CD4-positive, alpha-beta T cell treated with Interleukin-6 for 4 hours (primary cell): ENCODE measurements around the gene CARMIL3.
"Not testable (repeated sequence)": the region's sequence is repeated elsewhere in the genome, so short reads cannot be mapped to it uniquely, and the experiment has no call there.

ENCODE experiments used
- DNase-seq: peaks from one replicate; pipeline ENCODE4 v3.0.0-alpha.2; 2020; ENCODE audit warnings: mixed read lengths

CARMIL3 gene

DNA sequence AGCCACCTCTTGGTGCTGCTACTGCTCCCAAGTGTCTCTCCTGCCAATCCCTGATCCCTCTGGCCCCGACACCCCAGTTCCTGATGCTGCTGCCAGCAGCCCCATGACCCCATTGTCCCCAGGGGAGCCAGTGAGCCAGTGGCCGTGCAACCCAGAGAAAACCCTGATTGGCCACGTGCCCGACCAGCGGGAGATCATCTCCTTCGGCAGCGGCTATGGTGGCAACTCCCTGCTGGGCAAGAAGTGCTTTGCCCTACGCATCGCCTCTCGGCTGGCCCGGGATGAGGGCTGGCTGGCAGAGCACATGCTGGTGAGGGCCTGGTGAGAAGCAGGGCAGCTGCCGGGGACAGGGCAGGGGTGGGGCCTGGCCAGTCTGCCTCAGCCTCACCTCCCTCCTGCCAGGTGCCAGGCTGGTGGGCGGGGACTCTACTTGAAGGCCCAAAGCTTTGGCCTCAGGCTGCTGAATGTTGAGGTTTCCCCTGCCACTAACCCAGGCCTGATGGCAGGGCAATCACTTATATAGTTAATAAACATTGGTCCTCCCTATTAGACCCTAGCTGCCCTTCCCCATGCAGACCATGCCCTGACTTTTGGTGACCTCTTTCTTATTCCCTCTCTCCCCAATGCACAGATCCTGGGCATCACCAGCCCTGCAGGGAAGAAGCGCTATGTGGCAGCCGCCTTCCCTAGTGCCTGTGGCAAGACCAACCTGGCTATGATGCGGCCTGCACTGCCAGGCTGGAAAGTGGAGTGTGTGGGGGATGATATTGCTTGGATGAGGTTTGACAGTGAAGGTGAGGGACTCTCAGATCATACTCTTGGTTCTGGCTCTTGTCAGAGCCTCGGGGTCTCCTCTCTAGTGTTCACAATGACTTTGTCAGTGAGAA, 47.4 kb downstream of the CARMIL3 start:
- no peak for DNase-seq

DNA sequence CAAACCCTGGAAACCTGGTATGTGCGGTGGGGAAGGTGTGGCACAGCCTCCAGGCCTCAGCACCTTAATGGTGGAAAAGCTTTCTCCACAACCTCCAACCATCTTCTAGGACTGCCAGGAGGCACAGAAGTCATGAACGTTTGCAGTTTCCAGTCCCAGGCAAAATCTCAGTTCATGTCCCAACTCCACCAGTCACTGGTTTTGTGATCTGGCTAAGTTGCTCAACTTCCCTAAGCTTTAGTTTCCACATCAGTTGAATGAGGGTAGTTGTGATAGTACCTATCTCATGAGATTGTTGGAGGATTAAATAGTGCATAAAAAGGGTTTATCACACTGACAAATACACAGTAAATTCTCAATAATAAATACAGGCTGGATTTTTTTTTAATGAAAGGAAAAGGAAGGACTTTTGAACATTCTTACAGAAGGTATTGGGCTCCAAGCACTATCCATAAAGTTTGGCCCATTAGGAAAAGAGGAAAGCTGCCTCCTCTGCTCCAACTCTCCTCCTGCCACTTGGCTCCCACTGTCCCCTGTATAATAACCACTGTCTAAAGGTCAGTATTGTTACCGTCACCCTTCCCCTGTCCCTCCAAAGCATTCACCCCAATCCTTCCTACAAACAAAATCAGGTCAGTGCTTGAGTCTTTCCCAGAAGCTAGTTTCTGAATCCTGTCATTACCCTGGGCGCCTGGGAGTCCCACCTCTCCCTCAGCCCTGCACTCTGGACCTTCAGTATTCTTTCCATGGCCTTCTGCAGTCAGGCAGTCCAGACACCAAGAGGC, 48.6 kb downstream of the CARMIL3 start:
- no peak for DNase-seq

DNA sequence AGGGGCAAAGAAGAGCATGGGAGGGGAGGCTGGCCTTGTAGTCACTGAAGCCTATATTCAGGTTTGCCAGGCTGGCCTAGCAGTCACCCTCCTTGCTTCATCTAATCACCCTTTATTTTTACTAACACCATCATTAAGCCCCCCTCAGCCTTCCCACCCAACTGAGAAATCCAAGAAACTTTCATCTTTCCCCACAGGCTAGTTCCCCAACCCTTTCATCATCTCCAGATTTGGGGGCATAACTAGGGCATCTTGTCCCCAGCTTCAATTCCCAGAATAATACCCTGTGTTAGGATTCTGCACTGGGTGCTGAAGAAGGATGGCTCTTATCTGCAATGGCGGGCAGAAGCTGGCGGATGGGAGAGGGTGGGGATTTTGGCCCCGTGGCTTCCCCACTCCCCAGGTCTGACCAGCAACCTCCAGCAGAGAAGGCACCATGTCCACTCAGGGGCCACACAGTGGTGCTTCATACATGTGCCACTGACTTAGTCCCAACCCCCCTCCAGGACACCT, 49.2 kb downstream of the CARMIL3 start:
- no peak for DNase-seq

DNA sequence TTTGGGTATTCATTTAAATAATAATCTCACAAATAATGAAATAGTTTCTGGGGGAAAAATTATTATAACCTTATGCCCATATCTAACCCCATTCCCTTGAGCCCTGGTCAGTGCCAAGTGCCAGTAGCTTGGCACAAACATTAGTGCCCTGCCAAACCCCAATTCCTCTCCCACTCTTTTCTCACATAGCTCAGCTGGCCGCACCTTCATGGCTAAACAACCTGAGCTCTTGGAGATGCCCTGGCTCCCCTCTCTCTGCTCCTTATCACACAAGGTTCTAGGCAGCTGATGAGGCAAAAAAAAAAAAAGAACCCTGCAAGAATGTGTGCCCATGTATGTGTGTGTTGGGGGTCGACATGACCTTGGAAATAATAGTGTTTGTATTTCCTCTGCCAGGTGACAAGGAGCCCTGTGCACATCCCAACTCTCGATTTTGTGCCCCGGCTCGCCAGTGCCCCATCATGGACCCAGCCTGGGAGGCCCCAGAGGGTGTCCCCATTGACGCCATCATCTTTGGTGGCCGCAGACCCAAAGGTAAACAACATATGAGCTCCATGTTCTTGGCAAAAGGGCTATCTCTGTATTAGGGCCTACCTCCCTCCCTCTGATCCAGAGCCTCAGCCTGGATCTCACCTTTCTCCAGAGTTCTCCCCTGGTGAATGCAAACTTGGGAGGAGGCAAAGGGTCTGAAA, 50.7 kb downstream of the CARMIL3 start:
- DNase-seq = no peak

DNA sequence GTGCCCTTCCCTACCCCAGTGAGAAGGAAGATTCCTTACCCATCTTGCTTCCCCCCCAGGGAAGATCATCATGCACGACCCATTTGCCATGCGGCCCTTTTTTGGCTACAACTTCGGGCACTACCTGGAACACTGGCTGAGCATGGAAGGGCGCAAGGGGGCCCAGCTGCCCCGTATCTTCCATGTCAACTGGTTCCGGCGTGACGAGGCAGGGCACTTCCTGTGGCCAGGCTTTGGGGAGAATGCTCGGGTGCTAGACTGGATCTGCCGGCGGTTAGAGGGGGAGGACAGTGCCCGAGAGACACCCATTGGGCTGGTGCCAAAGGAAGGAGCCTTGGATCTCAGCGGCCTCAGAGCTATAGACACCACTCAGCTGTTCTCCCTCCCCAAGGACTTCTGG, 51.6 kb downstream of the CARMIL3 start:
- no peak for DNase-seq

DNA sequence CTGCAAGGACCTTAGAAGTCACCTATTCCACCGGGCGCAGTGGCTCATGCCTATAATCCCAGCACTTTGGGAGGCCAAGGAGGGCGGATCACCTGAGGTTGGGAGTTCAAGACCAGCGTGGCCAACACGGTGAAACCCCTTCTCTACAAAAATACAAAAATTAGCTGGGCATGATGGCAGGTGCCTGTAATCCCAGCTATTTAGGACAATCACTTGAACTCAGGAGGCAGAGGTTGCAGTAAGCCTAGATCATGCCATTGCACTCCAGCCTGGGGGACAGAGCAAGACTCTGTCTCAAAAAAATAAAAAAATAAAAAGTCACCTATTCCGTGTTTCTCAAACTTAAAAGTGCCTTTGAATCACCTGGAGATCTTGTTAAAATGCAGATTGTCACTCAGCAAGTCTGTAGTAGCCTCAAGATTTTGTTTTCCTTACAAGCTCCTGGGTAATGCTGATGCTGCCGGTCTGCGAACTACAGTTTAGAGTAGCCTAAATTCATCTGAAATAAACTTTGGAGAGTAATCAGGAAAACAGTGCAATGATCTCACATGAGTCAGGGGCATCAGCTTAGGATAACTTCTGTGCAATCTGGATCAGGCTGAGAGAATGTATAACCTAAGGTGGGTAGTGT, 53.9 kb downstream of the CARMIL3 start:
- DNase-seq = not testable (repeated sequence)

DNA sequence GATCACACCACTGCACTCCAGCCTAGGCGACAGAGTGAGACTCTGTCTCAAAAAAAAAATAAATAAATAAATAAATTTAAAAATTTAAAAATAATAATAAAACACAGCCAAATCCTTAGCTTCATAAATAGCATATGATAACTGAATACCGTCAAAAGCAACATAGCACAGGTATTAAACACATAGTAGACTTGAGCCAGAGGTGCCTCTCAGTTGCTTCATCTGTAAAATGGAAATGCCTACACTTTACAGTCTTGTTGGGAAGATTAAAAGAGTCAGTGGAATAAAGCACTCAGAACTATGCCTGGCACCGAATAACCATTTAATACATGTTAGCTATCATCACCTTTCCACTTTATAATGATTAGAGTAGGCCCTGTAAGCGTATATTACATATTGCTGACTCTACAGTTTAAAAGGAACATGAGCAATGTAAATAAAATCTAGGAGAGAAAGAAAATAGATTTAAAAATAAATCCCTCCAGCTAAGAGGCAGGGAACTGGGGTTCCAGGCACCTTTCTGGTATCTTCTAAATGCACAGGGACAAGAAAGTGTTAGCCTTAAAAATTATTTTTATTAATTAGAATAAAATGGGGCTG, 55.0 kb downstream of the CARMIL3 start:
- no peak for DNase-seq

DNA sequence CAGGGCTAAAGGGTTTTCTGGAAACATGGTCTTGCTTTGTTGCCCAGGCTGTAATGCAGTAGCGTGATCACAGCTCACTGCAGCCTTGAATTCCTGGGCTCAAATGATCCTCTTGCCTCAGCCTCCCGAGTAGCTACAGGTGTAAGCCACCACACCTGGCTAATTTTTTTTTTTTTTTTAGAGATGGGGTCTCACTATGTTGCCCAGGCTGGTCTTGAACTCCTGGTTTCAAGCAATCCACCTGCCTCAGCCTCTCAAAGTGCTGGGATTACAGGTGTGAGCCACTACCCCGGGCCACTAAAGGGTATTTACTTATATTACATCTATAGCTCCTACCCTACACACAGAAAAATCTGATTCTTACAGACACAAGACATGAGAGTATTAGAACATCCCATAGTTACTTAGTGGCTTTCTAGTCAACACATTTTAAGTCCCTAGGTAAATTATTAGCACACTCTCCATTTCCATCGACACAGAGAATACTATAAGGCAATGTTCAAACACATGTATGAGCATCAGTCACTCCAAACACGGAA, 56.6 kb downstream of the CARMIL3 start:
- no peak for DNase-seq

DNA sequence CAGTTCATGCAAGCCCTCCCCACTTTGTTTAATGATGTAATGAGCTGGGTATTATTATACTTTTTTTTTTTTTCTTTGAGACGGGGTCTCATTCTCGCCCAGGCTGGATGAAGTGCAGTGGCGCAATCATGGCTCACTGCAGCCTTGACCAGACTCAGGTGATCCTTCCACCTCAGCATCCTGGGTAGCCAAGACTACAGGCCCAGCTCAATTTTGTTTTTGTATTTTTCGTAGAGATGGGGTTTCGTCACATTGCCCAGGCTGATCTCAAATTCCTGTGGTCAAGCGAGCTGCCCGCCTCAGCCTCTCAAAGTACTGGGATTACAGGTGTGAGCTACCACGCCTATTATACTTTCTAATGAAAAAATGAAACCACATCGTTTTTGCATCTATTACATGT, 58.3 kb downstream of the CARMIL3 start:
- no peak for DNase-seq

DNA sequence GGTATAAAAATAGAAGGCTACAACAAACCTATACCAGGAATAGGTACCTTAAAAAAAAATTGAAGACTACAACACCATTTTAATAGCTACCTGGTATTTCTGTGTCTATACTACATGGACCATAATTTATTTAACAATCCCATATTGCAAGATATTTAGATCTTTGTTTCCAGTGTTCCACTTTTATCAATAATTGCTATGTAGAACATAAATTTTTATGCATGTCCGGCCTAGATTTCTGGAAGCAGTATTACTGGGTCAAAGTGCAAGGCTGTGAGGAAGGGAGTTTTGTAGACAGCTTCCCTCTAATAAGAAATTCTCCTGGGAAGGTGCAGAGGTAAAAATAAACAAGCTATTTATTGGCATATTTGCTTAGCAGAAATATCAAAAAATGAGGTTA, 58.7 kb downstream of the CARMIL3 start:
- no peak for DNase-seq

DNA sequence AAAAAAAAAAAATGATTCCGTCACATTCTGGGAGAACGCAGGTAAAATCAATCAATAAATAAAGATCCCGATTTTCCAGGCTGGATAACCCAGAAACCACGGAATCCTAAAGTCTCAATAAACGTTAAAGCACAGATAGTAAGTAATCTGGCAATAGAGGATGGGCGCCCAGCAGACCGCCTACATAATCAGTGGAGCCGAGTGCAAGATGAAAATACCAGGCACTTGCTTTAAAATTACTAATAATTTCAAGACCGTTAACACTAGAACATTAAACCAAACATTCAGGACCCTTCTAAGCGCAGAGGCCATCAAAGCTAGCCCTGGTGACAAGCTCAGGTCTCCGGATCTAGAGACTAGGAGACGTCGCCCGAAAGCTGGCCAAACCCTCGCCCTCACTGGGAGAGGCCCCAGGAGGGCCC, 61.6 kb downstream of the CARMIL3 start:
- DNase-seq = no peak

DNA sequence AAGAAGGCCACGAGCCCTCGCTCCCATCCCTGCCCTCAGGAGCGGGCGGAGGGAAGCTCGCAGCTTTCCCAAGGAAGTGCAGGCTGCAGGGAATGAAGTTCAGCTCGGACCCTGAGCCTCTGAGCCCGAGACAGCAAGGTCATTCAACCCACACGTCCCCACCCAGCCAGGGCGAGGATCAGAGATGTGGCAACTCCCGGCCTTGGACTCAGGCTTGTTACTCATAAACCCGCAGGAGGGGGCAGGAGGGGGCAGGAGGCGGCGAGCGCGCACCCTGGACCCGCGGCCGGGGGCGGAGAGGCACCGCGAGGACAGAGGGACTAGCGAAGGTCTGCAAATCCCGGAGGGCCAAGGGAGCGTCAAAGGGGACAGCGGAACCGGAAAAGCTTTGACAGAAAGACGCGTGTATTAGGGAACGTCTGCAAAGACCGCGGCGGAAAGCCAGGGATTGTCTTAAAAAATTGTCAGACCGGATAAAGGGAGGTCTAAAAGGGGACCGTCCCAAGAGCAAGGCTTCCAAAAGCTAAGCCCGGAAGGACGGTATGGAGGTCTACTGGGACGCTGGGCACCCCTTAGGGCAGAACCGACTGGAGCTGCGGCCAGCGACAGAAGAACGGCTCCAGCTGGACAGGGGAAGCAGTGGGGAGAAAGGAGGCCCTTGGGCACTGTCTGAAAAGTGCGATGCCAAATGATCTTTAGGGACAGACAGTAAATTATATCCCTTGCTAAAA, 62.2 kb downstream of the CARMIL3 start:
- DNase-seq = peak; percentile 78

DNA sequence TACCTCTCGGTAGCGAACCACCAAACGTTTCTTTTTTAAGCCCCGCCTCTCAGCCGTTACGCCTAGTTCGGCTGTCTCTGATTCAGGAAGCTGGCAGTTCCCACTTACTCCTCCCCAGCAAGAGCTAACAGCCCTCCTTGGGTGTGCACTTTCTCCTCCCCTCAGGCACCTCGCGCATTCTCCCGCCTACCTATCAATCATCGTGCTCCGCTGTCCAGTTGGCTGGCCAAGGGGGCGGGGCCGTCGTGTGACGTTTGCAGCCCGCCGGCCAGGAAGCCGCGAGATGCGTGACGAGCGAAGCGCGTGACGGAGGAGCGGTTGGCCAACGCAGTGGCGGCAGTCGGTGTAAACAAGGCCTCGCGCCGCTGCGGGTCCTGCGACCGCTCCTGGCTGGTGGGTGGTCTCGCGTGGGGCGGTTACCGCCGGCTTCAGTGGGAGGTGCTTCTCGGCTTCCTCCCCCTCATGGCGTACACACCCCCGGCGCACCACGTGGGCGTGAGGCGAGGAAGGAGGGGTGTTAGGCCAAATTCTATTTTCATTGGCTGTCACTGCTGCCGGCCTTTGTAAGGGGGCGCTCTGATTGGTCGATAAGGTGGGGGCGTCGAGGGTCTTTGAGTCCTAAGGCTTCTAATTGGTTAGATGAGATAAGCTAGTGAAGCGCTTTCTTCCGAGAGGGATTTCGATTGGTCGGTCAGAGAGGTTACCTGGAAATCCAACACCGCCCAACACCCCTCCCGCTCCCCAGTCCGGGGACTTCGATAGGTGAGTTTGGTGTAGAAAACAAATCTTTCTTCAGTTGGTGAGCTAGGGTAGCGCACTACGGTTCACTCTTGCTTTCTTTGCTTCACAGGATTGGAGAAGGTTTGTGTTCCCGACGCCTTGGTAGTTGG, 63.0 kb downstream of the CARMIL3 start, which contains the start of the genes DCAF11 and NRL:
DCAF11 (plus strand) TSS at position 246 of the 890 bp plus-strand sequence. CDS start 818 bp downstream, outside the sequence.
NRL (minus strand) TSS at position 418 of the 890 bp plus-strand sequence. CDS start 32,101 bp downstream, outside the sequence.
- peak; percentile 99 for DNase-seq

DNA sequence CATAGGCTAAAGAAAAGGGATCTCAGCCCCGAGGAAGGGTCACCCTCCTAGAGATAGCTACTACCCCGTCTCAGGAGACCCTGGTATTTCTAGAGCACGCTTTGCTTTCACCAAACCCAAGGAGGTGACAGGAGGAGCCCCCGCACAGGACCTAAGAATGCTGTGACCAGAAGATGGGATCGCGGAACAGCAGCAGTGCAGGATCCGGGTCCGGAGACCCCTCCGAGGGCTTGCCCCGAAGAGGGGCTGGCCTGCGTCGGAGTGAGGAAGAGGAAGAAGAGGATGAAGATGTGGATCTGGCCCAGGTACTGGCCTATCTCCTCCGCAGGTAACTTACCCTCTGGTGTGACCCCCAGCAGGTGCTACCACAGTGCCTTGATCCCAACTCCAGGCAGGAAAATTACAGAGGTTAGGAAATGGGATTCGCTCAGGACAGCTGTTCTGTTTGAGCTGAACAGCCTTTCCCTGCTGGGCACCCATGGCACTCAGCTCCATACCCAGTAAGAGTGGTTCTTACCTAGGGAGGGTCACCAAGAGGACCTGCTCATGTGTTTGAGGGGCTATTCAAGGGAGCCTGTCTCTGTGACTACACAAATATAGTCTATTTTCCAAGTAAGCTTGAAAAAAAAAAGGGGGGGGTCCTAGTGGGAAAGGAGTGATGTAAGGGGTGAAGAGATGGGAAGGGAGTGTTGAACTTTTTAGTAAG, 63.8 kb downstream of the CARMIL3 start:
- no peak for DNase-seq

DNA sequence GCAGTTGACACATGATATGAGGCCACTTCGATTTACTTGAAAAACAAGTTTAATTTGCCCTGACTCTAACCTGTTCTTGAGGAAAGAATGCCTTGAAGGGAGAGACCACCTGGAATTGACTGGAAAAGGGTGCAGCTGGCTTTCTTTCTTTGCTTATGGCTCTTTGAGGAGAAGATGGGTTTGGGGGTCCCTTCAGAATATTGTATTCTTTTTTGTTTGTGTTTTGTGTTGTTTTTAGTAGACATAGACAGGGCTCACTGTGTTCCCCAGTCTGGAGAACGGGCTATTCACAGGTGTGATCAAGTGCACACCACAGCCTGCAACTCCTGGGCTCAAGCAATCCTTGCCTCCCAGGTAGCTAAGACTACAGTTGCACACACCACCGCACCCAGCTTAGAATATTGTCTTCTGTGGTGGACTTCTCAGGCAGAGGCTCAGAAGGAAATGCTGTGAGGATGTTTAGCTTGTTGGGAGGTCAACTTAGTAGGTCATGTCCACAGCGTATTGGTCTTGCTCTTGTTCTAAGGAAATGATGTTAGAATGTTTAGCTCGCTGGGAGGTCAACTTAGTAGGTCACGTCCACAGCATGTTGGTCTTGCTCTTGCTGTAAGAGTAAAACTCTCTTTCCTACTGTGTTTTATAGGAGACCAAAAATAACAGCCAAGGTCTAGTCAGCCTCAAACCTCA, 64.5 kb downstream of the CARMIL3 start:
- no peak for DNase-seq

DNA sequence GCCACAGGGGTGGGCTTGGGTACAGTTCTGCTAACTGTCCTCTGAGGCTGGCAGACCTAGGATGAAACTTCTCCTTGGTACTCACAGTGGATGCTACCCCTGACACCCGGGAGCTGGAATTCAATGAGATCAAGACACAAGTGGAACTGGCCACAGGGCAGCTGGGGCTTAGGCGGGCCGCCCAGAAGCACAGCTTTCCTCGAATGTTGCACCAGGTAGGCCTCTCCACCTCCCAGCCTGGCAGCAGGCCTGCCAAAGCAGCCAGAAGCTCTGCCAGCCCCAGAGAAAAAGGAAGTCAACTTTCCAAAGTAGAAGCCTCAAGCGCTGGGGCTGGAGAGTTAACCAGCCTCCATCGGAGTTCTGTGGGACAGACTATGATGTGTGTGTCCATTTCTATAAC, 65.4 kb downstream of the CARMIL3 start:
- no peak for DNase-seq
